Stimulated activated CD4-positive, alpha-beta T cell treated with anti-CD3 and anti-CD28 coated beads, TNF-alpha, amount 100 ng/mL, for 48 hours (primary cell): Measurements from ENCODE around the gene TSPYL4.

Experiments
- DNase-seq, 3 donors: peaks; one replicate each; pipeline ENCODE4 v3.0.0-alpha.2; 2020; ENCODE audit warnings: low read depth in 3 of 3

TSPYL4 gene

GRCh38 chr6:116271149-116271708, 17.4 kb upstream of the TSPYL4 start:
- no peak for DNase-seq

- DNase-seq = no peak
These were observed 14.9 kb upstream of the TSPYL4 start for GRCh38 chr6:116268589-116269293.

GRCh38 chr6:116267836-116268588, 14.1 kb upstream of the TSPYL4 start:
- DNase-seq = no peak

DNA sequence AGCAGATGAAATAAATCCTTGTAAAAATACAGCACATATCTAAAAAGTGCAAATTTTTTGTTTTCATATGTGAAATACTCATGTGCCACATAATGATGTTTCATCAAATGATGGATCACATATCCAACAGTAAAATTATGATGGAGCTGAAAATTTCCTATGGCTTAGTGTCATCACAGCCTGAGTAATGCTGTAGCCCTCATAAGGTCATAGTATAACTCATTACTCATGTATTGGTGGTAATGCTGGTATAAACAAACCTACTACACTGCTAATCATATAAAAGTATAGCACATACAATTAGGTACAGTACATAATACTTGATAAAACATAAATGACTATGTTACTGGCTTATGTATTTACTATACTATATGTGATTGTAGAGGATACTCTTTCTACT, 12.9 kb upstream of the TSPYL4 start:
- no peak for DNase-seq

DNA sequence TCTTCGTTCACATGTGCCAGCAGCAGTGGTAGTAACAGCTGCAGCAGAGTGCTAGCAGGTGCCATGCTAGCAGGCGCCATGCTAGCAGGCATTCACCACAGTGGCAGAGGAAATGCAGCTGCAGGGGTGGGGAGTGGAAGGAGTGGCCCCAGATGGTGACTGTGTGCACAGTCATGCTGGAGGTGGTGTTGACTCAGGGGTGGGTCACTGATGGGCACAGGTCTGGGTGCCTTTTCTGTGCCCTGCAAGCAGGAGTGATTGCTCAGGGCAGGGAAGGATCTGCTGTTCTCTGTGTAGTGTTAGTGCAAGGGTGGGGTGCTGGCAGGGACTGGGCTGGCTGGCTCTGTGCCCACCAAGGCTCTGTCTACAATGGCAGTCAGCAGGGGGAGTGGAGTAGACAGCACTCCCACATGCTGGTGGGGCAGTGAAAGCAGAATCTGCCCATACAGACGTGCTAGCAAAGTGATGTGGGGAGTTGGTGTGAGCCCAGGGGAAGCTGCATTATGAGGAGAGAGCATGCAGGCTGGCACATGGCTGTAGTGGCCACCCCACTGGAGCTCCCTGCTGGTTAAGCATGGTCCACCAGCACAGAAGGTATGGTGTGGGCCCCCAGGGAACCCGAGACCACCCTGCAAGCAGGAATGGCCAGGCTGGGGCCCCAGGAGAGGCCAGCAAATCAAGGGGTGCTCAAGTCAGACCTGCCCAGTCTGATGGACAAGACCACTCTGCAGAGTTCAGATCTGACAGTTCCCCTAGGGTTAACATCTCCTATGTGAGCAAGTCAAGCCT, 11.4 kb upstream of the TSPYL4 start:
- DNase-seq = no peak

DNA sequence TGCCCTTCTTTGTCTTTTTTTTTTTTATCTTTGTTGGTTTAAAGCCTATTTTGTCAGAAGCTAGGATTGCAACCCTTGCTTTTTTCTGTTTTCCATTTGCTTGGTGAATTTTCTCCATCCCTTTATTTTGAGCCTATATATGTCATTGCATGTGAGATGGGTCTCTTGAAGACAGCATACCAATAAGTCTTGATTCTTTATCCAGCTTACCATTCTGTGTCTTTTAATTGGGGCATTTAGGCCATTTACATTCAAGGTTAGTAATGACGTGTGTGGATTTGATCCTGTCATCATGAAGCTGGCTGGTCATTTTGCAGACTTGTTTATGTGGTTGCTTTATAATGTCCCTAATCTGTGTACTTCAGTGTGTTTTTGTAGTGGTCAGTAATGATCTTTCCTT, 9.5 kb upstream of the TSPYL4 start:
- no peak for DNase-seq

DNA sequence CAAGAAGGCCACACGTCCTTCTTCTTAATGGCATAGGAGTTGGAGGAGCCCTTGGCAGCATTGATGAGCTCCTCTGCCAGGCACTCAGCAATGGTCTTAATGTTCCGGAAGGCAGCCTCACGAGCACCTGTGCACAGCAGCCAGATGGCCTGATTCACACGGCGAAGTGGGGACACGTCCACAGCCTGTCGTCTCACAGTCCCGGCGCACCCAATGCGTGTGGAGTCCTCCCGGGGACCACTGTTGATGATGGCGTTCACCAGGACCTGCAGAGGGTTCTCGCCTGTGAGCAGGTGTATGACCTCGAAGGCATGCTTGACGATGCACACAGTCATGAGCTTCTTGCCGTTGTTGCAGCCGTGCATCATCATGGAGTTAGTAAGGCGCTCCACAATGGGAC, 4.6 kb upstream of the TSPYL4 start:
- no peak for DNase-seq

- no peak for DNase-seq
These were observed 2.8 kb upstream of the TSPYL4 start for GRCh38 chr6:116256694-116257093.

- no peak for DNase-seq
These were observed 1.4 kb upstream of the TSPYL4 start for GRCh38 chr6:116255246-116255800.

GRCh38 chr6:116254297-116255056, 602 bp upstream of the TSPYL4 start:
- no peak for DNase-seq

DNA sequence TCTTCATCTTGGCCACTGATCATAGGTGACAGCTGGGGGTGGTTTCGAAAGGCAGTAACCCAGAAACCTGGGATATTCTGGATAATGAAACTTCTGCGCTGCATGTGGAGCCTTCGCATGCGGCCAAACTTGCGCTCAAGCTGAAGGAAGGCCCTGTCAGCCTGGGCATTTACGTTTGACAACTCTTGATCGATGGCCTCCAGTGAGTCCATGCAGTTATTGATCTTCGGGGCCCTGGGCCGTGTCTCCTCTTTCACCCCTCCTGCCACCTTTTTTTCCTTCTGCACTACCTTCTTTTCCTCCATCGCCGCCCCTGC, 729 bp downstream of the TSPYL4 start:
- no peak for DNase-seq

GRCh38 chr6:116251568-116252384, 2.1 kb downstream of the TSPYL4 start:
- no peak for DNase-seq

DNA sequence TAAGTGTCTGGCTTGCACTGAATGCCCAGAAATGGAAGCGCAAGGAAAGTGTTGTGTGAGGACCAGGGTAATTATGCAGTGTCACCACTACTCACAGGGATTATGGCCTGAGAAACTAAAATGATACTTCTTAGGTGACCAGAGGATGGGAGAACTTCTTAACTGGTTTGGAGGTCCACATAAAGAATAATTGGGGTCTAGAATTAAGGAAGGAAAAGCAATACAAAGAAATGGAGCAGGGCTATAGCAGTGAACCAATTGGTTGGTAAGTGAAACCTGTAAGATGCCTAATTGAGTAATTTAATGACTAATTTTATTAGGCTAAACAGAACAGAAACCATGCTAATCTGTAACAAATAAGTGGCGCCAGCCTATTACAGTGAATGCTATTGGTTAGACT, 5.3 kb downstream of the TSPYL4 start:
- no peak for DNase-seq

DNA sequence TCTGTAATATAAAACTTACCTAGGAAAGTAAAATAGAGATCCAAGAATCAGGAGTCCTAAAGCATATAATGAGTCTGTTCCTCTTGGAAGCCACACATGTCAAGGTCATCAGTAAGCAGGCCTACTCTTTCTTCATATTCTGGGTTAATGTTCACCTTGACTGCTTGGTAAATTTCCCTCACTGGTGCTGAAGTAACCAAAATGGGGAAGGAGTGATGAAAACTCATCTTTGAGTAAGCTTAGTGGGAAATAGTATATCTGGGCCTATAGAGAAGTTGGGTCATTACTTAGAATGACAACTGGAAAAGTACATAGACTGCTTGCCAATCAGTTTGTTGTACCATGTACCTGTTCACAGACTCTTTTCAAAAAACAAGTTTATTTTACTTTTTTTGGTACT, 6.6 kb downstream of the TSPYL4 start:
- no peak for DNase-seq

- no peak for DNase-seq
These were observed 7.8 kb downstream of the TSPYL4 start for GRCh38 chr6:116246089-116246488.

GRCh38 chr6:116244284-116244683, 9.6 kb downstream of the TSPYL4 start:
- DNase-seq = no peak

DNA sequence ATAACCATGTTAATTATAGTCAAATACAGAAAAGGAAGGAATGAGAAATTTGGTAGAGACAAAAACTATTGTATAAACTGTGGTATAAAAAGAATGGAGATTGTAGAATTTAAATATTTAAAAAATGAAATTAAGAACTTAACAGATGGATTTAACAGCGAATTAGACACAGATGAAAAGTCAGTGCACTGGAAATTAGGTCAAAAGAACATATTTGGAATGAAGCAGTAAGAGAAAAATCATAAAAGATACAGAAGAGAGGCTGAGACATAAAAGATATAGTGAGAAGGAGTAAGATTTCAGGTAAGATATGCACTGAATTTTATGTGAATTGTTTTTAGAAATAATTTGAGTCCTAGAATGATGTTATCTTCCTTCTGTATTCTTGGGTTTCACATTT, 14.0 kb downstream of the TSPYL4 start:
- no peak for DNase-seq

DNA sequence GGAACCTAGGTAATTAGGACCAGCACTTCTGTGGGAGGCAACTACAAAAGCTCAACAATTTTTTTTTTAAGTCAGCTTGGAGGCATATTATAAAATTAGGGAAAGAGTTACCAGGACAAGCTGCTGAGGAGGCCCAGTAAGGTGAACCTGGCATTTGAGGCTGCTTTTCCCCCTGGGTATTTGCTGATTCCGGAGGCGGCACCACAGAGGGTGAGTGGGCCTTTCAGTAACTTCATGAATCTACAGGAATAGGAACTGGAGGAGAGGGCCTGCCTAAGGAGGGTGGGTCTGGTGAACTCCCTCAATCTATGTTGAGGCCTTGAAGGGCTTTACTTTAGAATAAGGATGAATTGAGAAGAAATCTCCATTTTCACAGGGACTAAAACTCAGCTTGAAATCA, 14.6 kb downstream of the TSPYL4 start:
- DNase-seq = no peak

DNA sequence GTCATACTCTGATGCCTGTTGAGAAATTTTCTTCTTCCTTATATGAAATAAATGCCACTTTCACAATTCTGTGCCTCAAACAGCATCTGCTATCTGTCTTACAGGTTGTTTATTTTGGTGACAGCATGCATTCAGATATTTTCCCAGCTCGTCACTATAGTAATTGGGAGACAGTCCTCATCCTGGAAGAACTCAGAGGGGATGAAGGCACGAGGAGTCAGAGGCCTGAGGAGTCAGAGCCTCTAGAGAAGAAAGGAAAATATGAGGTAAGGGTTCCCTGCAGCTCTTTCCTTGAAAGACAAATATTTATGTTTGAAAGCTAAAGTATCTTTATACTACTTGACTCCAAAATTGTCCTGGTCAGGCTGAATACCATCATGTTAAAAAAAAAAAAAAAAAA, 15.8 kb downstream of the TSPYL4 start:
- no peak for DNase-seq

- DNase-seq = no peak
These were observed 19.2 kb downstream of the TSPYL4 start for GRCh38 chr6:116234689-116235088.
